HUES6 (cell line): Measurements from ENCODE around the gene SEMA3B.

Source experiments
- H3K27ac ChIP-seq: 2 replicates; pipeline ENCODE4 v1.7.0; 2013; ENCODE audit warnings: low read depth, mild to moderate bottlenecking, low read length, inconsistent platforms
- H3K27me3 ChIP-seq: 2 replicates; pipeline ENCODE4 v1.6.1; 2013; ENCODE audit warnings: low read length; ENCODE audit not compliant: control insufficient read depth, insufficient read depth
- H3K36me3 ChIP-seq: 2 replicates; pipeline ENCODE4 v1.6.1; 2013; ENCODE audit warnings: low read length; ENCODE audit not compliant: control insufficient read depth, insufficient read depth
- H3K4me1 ChIP-seq: 2 replicates; pipeline ENCODE4 v1.6.1; 2013; ENCODE audit warnings: low read length; ENCODE audit not compliant: control insufficient read depth, insufficient read depth
- H3K4me3 ChIP-seq: 2 replicates; pipeline ENCODE4 v1.5.1; 2013; ENCODE audit warnings: low read depth, low read length
- H3K9ac ChIP-seq: one replicate; pipeline ENCODE4 v1.6.1; 2013; ENCODE audit warnings: mild to moderate bottlenecking, low read length
- H3K9me3 ChIP-seq: 2 replicates; pipeline ENCODE4 v1.6.1; 2013; ENCODE audit warnings: low read depth, low read length; ENCODE audit not compliant: control insufficient read depth, insufficient read depth

Gene SEMA3B

GRCh38 chr3:50325113-50325480 is 56.1 kb downstream of the SEMA3B start:
- no peaks in the 10 kb centered on the region for H3K27me3 ChIP-seq
- H3K4me1 ChIP-seq: peaks cover 25% of the 10 kb centered on the region
- peaks cover 21% of the 10 kb centered on the region for H3K36me3 ChIP-seq
- H3K4me3 ChIP-seq: no peak overlapping the region
- H3K9me3 ChIP-seq: no peaks in the 10 kb centered on the region
- no peak overlapping the region for H3K27ac ChIP-seq
- no peak overlapping the region for H3K9ac ChIP-seq

DNA sequence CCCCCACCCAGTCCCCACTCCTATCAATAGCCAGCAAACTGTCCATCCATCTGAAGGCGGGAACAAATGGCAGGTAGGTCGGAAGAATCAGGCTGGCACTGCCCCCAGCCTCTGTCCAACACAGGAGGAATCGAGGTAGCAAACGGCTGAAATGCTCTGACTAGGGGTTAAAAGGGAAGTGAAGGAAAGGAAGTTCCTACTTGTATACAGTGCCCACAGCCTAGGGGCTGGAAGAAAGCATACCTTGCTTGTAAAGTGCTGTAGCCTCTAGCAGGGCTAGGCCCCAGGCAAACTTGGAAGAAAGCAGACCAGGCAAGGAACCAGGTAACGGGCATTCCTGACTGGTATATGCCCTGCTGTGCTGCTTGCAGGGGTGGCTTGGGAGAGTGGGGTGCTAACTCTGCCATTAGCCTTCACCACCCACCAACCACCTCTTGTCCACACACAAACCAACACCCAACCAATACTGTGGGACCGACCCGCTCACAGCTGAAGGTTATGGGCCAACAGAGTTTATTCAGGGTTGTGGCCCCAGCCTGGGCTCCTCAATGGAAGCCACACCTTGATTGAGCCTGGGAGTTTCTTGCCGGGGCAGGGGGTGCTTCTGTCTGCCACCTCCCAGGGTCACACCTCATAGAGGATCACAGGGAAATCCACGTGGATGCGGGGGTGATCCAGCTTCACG is 56.7 kb downstream of the SEMA3B start:
- Histone ChIP-seq H3K27ac (no peak overlapping the region), H3K9ac (no peak overlapping the region), H3K9me3 (no peaks in the 10 kb centered on the region), H3K36me3 (peaks cover 26% of the 10 kb centered on the region), H3K4me3 (no peak overlapping the region), H3K27me3 (no peaks in the 10 kb centered on the region), H3K4me1 (peaks cover 20% of the 10 kb centered on the region)

DNA sequence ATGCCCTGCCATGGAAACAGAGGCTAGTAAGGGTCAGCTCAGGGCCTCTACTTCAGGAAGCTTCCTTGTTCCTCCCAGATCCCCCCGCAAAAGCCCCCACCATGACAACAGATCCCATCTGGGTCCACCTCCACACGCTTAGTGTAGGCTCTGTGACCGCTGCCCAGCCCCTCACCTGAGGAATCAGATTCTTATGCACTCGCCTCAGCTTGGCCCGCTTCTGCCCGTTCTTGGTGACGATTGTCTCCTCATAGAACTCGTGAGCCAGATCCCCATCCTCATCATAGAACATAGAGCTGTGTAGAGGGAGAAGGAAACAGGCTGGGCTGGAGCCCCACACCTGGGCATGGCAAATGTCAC is 57.2 kb downstream of the SEMA3B start:
- Histone ChIP-seq H3K27me3 (no peaks in the 10 kb centered on the region), H3K27ac (no peak overlapping the region), H3K4me1 (peaks cover 20% of the 10 kb centered on the region), H3K9ac (no peak overlapping the region), H3K9me3 (no peaks in the 10 kb centered on the region), H3K4me3 (no peak overlapping the region), H3K36me3 (peaks cover 31% of the 10 kb centered on the region)

GRCh38 chr3:50327129-50327528 is 58.2 kb downstream of the SEMA3B start:
- no peaks in the 10 kb centered on the region for H3K9me3 ChIP-seq
- H3K27me3 ChIP-seq: no peaks in the 10 kb centered on the region
- no peak overlapping the region for H3K27ac ChIP-seq
- peaks cover 40% of the 10 kb centered on the region for H3K36me3 ChIP-seq
- H3K4me1 ChIP-seq: peaks cover 20% of the 10 kb centered on the region
- peak overlapping the region; percentile 77 for H3K9ac ChIP-seq
- H3K4me3 ChIP-seq: peak overlapping the region; percentile 84
